ENCODE measurements around the gene RPRM. TPM values are rescaled to one million over a fixed set of nuclear protein-coding genes. Genes with fewer than 3 reads are reported as not detected.

RPRM gene
- total and polyA plus RNA-seq, 2 experiments from 2014 or later, result 0.75 TPM; not detected in 1

GRCh38 chr2:153474407-153474806 lies 4.2 kb downstream of the RPRM start:
- Histone ChIP-seq H3K27me3 (peaks cover 37% of the 10 kb centered on the region), H3K27ac (no peak overlapping the region), H3K36me3 (no peaks in the 10 kb centered on the region), H3K4me1 (ENCODE audit: low read depth) (peaks cover 8% of the 10 kb centered on the region), H3K9me3 (ENCODE audit: low read depth) (no peaks in the 10 kb centered on the region), H3K4me3 (no peak overlapping the region)
- TF ChIP-seq CTCF (IDR thresholded peaks at IDR 0.05; ENCODE audit: low read depth, low read length), result no peak
- DNase-seq (ENCODE audit: low read depth in 1 of 2, low spot score in 1 of 2), result no peak

- H3K9me3 ChIP-seq (ENCODE audit: low read depth), result no peaks in the 10 kb centered on the region
- no peak for DNase-seq (ENCODE audit: low read depth in 1 of 2, low spot score in 1 of 2)
- no peaks in the 10 kb centered on the region for H3K36me3 ChIP-seq
- TF ChIP-seq CTCF (IDR thresholded peaks at IDR 0.05; ENCODE audit: low read depth, low read length), result no peak
- H3K27ac ChIP-seq, result no peak overlapping the region
- peaks cover 9% of the 10 kb centered on the region for H3K27me3 ChIP-seq
- H3K4me3 ChIP-seq, result no peak overlapping the region
- no peaks in the 10 kb centered on the region for H3K4me1 ChIP-seq (ENCODE audit: low read depth)
These were observed 7.7 kb downstream of the RPRM start for GRCh38 chr2:153470867-153471266.

- no peaks in the 10 kb centered on the region for H3K4me1 ChIP-seq (ENCODE audit: low read depth)
- H3K27me3 ChIP-seq, result no peaks in the 10 kb centered on the region
- H3K36me3 ChIP-seq, result no peaks in the 10 kb centered on the region
- no peaks in the 10 kb centered on the region for H3K9me3 ChIP-seq (ENCODE audit: low read depth)
- no peak for DNase-seq (ENCODE audit: low read depth in 1 of 2, low spot score in 1 of 2)
- no peak overlapping the region for H3K27ac ChIP-seq
- H3K4me3 ChIP-seq, result no peak overlapping the region
- TF ChIP-seq CTCF (IDR thresholded peaks at IDR 0.05; ENCODE audit: low read depth, low read length), result no peak
These were observed 14.2 kb downstream of the RPRM start for GRCh38 chr2:153464395-153464794.

GRCh38 chr2:153462338-153462859 lies 16.2 kb downstream of the RPRM start:
- Histone ChIP-seq H3K9me3 (ENCODE audit: low read depth) (no peaks in the 10 kb centered on the region), H3K4me3 (no peak overlapping the region), H3K4me1 (ENCODE audit: low read depth) (no peaks in the 10 kb centered on the region), H3K27me3 (no peaks in the 10 kb centered on the region), H3K36me3 (no peaks in the 10 kb centered on the region), H3K27ac (no peak overlapping the region)
- DNase-seq (ENCODE audit: low read depth in 1 of 2, low spot score in 1 of 2), result no peak
- TF ChIP-seq CTCF (IDR thresholded peaks at IDR 0.05; ENCODE audit: low read depth, low read length), result no peak

GRCh38 chr2:153461453-153461852 lies 17.1 kb downstream of the RPRM start:
- H3K27me3 ChIP-seq, result no peaks in the 10 kb centered on the region
- TF ChIP-seq CTCF (IDR thresholded peaks at IDR 0.05; ENCODE audit: low read depth, low read length), result no peak
- H3K4me3 ChIP-seq, result no peak overlapping the region
- H3K9me3 ChIP-seq (ENCODE audit: low read depth), result no peaks in the 10 kb centered on the region
- DNase-seq (ENCODE audit: low read depth in 1 of 2, low spot score in 1 of 2), result no peak
- H3K36me3 ChIP-seq, result no peaks in the 10 kb centered on the region
- H3K4me1 ChIP-seq (ENCODE audit: low read depth), result no peaks in the 10 kb centered on the region
- H3K27ac ChIP-seq, result no peak overlapping the region

GRCh38 chr2:153455861-153456260 lies 22.7 kb downstream of the RPRM start:
- no peaks in the 10 kb centered on the region for H3K4me1 ChIP-seq (ENCODE audit: low read depth)
- no peak for TF ChIP-seq CTCF (IDR thresholded peaks at IDR 0.05; ENCODE audit: low read depth, low read length)
- no peaks in the 10 kb centered on the region for H3K27me3 ChIP-seq
- H3K4me3 ChIP-seq, result no peak overlapping the region
- H3K27ac ChIP-seq, result no peak overlapping the region
- no peaks in the 10 kb centered on the region for H3K36me3 ChIP-seq
- H3K9me3 ChIP-seq (ENCODE audit: low read depth), result no peaks in the 10 kb centered on the region
- no peak for DNase-seq (ENCODE audit: low read depth in 1 of 2, low spot score in 1 of 2)
